ENCODE data around the gene MLC1.

Gene MLC1

GRCh38 chr22:50074551-50075530 lies 10.4 kb downstream of the MLC1 start:
- no peak for DNase-seq

GRCh38 chr22:50074056-50074455 lies 11.2 kb downstream of the MLC1 start:
- no peak for DNase-seq

DNA sequence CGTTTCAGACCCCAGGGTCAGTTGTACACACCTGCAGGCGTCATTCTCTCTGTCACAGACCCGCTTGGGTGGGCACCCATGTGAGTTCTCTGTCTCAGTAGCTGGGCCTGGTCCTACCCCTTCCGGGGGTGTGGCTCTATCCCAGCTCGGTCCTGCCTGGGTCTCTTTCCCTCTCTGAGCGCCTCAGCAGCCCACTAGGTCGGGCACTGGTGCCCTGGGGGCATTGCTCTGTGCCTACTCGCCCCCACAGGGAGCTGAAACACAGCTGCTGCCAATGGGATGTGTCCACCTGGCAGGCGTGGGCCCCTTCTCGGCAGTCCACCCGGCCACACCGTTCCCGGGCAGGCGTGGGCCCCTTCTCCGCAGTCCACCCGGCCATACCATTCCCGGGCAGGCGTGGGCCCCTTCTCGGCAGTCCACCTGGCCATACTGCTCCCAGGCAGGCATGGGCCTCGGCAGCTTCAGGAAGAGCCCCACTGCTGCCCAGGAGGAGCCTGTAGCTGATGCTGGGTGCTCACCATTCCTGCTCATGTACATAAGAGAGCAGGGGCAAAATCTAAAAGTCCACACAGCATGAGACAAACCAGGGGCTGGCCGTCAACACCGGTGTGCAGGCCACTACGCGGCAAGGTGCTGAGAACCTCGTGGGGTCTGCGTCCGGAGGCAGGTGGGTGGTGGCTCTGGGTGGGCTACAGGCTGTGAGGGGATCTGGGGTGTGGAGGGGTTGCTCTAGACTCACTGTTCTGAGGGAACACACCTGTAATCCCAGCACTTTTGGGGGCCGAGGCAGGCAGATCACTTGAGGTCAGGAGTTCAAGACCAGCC lies 12.3 kb downstream of the MLC1 start:
- no peak for DNase-seq

DNA sequence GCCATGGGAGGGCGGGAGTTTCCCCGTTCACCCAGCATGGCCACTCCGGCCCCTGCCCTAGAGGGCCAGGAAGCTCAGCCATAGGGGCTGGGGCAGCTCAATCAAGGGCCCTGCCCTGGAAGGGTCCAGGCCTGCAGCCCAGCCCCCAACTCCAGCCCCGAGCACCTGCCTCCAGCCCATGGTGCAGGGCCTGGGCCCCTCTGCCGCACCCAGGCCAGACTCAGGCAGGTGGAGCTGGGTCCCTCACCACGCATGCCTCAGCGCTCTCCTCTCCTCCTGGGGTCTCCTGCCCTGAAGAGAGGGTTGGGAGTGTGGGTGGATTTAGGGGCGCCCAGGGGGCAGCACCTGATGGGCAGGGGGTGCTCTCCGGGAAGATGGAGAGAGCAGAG lies 13.1 kb downstream of the MLC1 start:
- DNase-seq = no peak

DNA sequence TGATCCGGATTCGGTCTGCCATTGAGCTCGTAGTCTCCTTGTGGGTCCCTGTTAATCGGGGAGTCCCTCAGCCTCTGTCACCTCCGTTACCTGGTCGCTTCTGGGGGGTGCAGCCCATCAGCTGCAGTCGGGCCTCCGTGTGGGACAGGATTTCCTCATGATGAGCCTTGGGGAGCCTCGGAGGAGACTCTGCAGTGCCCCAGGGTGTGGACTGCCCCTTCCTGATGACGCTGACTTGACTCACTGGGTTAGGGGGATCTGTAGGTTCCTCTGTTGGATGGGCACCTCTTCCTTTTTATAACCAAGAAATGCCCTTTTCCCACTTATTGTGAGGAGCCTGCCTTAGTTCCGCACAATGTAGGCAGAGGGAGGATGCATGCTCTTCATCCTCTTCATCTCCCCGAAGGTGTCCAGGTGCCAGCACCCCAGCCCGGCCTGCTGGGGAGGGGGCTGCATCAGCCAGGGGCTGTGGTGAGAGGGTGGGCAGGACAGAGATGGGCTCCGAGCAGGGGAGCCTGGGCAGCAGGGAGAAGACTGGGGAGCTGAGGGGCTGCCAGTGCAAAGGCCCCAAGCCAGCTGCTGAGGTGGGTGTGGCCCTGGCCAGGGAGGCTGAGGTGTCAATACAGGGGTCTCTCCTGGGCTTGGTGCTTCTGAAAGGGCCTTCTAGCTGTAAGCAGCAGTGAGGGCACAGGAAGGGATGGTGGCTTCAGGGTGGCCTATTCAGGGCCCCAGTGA lies 13.6 kb downstream of the MLC1 start:
- no peak for DNase-seq

- no peak for DNase-seq
Measured at GRCh38 chr22:50070366-50070765, 14.9 kb downstream of the MLC1 start.

- no peak for DNase-seq
Measured at GRCh38 chr22:50068096-50068495, 17.1 kb downstream of the MLC1 start.

DNA sequence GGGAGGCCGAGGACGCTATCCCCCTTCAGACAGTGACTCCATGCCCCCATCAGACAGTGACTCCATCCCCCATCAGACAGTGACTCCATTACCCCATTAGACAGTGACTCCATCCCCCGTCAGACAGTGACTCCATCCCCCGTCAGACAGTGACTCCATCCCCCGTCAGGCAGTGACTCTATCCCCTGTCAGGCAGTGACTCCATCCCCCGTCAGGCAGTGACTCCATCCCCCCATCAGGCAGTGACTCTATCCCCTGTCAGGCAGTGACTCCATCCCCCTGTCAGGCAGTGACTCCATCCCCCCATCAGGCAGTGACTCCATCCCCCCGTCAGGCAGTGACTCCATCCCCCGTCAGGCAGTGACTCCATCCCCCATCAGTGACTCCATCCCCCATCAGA lies 18.0 kb downstream of the MLC1 start:
- no peak for DNase-seq

DNA sequence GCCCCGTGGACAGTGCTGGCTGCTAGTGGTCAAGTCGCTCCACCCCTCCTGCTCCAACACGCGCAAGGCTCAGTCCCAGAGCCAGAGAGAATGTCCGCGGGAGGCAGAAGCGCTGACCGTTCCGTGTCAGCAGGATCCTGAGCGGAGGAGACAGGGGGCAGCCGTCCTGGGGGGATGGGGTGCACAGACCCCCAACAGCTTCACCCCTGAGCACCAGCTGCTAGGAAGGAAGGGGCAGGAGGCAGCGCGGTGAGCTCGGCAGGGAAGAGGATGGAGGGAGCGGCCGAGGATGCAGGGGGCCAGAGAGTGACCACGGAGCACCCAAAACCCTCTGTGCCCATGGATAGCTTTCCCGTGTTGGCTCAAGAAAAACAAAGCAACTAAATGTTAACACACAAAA lies 20.8 kb downstream of the MLC1 start:
- no peak for DNase-seq

DNA sequence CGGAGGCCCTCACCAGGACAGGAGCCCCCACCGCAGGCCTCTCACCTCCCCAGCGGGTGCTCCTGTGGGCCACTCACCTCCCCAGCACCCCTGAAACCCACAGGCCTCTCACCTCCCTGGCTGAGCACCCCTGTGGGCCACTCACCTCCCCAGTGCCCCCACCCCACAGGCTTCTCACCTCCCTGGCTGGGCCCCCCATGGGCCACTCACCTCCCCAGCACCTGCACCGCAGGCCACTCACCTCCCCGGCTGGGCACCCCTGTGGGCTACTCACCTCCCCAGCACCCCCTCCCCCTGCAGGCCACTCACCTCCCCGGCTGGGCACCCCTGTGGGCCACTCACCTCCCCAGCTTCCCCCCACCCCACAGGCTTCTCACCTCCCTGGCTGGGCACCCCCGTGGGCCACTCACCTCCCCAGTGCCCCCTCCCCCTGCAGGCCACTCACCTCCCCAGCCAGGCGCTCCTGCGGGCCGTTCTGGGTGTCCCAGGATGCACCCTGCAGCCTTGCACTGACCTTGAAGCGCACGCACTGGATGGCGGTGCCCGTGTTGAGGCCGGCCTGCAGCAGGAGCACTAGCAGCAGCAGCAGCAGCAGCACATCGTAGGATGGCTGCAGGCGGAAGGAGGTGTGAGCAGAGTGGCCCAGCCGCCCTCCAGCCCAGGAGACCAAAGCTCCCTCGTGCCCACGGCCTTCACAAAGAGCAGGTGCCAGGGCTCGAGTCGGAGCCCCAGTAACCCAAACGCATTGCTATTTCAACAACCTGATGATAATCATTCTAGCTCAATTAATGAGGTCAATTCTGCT lies 21.4 kb downstream of the MLC1 start:
- no peak for DNase-seq

DNA sequence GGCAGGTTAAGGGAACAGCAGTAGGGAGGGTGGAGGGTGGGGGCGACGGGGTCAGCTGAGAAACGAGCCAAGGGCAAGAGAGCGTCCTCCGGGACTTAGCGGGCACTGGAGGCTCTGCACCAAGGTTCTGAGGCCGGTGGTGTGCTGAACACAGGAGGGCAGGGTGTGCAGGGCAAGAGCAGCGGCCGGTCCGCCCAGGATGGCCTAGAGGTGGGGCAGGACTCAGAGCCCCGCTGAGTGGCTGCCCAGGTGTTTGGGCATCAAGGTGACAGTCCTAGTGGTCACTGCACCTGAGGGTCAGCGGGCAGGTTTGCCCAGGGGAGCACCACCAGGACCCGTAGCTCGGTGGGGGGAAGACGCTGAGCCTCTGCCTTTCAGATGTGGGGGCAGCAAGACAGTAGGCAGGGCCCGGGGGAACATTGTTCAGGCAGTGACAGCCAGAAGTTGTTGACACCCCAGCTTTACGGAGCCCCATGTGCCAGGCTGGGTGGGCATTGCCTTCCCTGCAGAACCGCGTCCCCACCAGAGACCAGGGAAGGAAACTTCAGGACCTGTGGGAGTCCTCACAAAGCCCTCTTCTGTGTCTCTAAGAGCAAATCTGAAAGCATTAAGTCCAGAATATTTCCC lies 22.6 kb downstream of the MLC1 start:
- DNase-seq = no peak

- DNase-seq = no peak
Measured at GRCh38 chr22:50061824-50062355, 23.3 kb downstream of the MLC1 start.

DNA sequence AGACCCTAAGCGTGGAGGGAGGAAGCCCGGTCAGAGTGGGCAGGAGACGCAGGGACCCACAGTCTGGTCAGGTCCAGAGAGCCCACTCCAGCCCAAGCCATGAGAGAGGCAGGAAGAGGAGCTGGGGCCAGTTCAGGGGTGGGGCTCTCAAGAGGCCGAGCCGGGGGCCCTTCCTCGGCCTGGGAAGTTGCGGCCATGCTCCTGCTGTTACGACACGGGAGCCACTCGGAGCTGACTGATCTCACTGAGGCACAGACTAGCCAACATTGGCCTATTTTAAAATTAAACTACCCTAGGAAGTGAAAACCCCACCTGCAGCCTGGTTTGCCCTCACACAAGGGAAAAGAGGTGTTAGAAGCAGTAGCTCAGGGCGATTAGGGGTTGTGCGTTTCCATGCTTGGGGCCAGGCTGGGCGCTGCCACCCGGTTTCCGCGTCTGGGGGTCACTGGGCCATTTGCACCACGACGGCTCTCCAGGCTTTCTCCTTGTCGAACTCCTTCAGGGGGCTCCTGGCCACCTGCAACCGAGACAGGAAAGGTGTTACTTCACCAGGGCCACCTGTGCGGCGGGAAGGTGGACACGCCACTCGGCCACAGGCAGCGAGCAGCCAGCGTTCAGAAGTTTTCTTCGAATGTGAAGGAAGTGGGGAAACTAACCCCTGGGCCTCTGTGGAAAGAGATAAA lies 23.9 kb downstream of the MLC1 start:
- no peak for DNase-seq

DNA sequence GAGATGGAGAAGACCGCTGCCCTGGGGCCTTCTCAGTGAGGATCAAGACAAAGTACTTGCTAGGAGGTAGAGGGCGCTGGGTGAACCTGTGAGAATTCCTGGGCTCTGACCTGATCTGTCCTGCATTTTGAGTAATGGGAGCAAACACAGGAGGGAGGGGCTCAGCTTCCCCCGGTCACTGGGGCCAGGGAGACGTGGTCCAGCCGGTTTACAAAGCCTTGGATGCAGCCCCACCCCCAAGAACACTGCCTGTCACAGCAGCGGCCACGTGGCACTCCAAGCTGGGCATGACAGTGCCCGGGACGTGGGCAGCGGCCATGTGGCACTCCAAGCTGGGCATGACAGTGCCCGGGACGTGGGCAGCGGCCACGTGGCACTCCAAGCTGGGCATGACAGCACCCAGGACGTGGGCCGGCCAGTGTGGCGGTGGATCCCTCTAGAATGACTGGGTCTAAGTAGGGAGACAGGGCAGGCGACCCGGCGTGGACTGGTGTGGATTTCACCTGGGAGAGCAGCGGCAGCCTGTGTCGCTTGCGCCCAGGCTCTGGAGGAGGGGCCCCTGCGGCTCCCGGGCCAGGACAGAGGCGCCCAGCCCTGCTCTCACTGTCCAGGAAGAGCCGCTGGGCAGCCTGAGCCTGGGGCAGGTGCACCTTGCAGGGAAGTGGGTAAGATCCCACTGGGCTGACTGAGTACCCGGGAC lies 24.6 kb downstream of the MLC1 start:
- DNase-seq = no peak

DNA sequence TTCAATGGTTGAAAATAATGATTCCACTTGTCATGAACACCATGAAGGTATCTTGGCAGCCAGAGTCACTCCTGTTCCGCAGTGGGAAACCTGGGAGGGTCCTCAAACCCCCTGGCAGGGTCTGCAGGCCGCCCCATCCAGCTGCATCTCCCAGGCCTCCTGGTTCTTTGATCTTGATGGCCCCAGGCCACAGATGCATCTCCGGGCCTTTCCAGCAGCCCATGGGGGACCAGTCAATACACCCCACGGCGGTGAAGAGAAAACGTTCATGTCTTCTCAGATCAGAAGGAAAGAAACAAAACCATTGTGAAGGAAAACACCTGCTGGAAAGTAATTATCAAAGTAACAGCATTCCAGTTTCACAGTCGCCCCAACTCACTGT lies 25.4 kb downstream of the MLC1 start:
- no peak for DNase-seq

DNA sequence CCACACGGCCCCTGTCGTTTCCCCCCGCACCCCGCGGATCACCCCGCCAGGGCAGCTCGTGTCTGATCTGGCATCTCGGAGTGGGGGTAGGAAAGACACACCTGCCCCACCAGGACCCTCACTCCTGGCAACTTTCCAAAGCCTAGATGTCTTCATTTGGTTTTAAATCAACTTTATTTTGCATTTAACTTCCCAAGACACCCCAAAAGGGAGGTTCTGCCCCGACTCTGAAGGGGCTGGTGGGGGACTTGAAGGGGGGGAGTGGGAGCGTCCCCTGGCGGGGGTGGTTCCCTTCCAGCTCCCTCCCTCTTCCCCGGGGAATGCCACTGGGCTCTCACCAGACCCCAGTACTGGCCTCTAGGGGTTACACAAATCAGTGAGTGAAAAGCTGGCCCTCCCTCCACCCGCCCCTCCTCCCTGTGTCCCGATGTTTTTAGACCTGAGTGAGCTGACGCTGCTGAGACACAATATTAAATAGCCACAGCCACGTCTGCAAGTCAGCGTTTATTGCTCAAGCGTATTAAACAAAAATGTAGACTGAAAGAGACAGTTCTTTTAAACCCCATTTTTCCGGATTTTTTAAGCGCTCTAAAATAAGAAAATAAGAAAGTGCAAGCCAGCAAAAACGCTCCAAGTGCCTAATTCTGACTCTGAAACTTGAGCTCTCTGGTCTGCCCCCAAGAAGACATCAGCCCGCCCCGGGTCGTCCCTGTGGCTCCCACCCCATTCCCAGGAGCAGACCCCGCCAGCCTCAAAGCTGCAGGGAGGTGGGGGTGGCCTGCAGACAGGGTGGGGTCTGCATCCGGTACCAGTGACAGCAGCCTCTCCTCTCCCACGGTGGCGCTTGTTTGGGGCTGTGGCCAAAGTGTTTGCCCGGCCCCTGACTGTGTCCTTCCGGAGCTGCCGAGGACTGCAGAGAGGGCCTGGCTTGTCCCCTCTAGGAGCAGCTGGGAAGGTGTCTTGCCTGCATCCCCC lies 26.0 kb downstream of the MLC1 start:
- DNase-seq = no peak

- no peak for DNase-seq
Measured at GRCh38 chr22:50058061-50058905, 26.9 kb downstream of the MLC1 start, which contains the start of gene TTLL8. Gene TTLL8, minus strand, starts transcription at chr22:50058298.

All from T-helper 2 cell (primary cell).